H1 (cell line): Measurements from ENCODE around the gene ENPEP. TPM values are rescaled to one million over a fixed set of nuclear protein-coding genes. Genes with fewer than 3 reads are reported as not detected.

ENCODE experiments used
- BRCA1 ChIP-seq: IDR thresholded peaks from 2 replicates; pipeline ENCODE4 v1.6.1; 2012; ENCODE audit warnings: low read depth, low read length, improper control_type of control experiment
- CHD2 ChIP-seq: IDR thresholded peaks from 2 replicates; pipeline ENCODE4 v1.6.1; 2012; ENCODE audit warnings: low read length, improper control_type of control experiment
- HDAC6 ChIP-seq: IDR thresholded peaks from one replicate; pipeline ENCODE4 v1.7.1; 2012; ENCODE audit warnings: low read depth, mild to moderate bottlenecking, inconsistent platforms, low read length, moderate library complexity
- MAFK ChIP-seq: IDR thresholded peaks from 2 replicates; pipeline ENCODE4 v1.6.1; 2012; ENCODE audit warnings: low read depth, mild to moderate bottlenecking, improper control_type of control experiment, low read length
- RXRA ChIP-seq: IDR thresholded peaks from 2 replicates; pipeline ENCODE4 v1.6.1; 2011; ENCODE audit warnings: low read depth, mild to moderate bottlenecking, low read length, moderate library complexity; ENCODE audit not compliant: insufficient read depth
- TCF12 ChIP-seq: IDR thresholded peaks from 2 replicates; pipeline ENCODE4 v1.6.1; 2011; ENCODE audit warnings: low read depth, mild to moderate bottlenecking, low read length
- YY1 ChIP-seq: IDR thresholded peaks from 2 replicates; pipeline ENCODE4 v1.6.1; 2011; ENCODE audit warnings: low read depth, mild to moderate bottlenecking, low read length
- polyA plus RNA-seq, 7 experiments: library from polyadenylated mRNA; depleted of rRNA in 3 of 7; stranded (reverse) in 5 of 7; unstranded in 2 of 7; fragments of >200 nt in 5 of 7; fragments of 200-250 nt in 2 of 7; gene quantifications; 1 replicate in 5 of 7; 2 replicates in 1 of 7; 4 replicates in 1 of 7; pipeline versions ENCODE4 v1.2.1 to v1.2.3, GENCODE V29; 2011 to 2013; ENCODE audit warnings: missing spikeins in 2 of 7, mixed read lengths in 2 of 7
- total RNA-seq: library from RNA; stranded (reverse); fragmentation: NEBNext Ultra II Directional; extraction: Animal tissue kit (Norgen Biotek cat#: 25700); gene quantifications from 2 replicates; pipeline ENCODE4 v1.2.1, GENCODE V29; 2021
- TF ChIP-seq, protein P1 (sequence below): fragments of 300-600 bp; sonication (generic); IDR thresholded peaks from 2 replicates; pipeline ENCODE4 v1.7.1; 2012; ENCODE audit warnings: low read length, moderate library complexity, mild to moderate bottlenecking, inconsistent platforms; ENCODE audit not compliant: insufficient replicate concordance
- TF ChIP-seq, protein P2 (sequence below): IDR thresholded peaks from 2 replicates; pipeline ENCODE4 v1.6.1; 2012; ENCODE audit warnings: low read length, inconsistent platforms

Gene ENPEP
- total and polyA plus RNA-seq, 2 of the 8 experiments (the other 6 are each of a cell fraction or from before 2014, with no cell fraction given): 0.09 to 0.61 TPM

GRCh38 chr4:110614173-110614963, 138.4 kb downstream of the ENPEP start (continued):
- TF ChIP-seq, protein P1, sequence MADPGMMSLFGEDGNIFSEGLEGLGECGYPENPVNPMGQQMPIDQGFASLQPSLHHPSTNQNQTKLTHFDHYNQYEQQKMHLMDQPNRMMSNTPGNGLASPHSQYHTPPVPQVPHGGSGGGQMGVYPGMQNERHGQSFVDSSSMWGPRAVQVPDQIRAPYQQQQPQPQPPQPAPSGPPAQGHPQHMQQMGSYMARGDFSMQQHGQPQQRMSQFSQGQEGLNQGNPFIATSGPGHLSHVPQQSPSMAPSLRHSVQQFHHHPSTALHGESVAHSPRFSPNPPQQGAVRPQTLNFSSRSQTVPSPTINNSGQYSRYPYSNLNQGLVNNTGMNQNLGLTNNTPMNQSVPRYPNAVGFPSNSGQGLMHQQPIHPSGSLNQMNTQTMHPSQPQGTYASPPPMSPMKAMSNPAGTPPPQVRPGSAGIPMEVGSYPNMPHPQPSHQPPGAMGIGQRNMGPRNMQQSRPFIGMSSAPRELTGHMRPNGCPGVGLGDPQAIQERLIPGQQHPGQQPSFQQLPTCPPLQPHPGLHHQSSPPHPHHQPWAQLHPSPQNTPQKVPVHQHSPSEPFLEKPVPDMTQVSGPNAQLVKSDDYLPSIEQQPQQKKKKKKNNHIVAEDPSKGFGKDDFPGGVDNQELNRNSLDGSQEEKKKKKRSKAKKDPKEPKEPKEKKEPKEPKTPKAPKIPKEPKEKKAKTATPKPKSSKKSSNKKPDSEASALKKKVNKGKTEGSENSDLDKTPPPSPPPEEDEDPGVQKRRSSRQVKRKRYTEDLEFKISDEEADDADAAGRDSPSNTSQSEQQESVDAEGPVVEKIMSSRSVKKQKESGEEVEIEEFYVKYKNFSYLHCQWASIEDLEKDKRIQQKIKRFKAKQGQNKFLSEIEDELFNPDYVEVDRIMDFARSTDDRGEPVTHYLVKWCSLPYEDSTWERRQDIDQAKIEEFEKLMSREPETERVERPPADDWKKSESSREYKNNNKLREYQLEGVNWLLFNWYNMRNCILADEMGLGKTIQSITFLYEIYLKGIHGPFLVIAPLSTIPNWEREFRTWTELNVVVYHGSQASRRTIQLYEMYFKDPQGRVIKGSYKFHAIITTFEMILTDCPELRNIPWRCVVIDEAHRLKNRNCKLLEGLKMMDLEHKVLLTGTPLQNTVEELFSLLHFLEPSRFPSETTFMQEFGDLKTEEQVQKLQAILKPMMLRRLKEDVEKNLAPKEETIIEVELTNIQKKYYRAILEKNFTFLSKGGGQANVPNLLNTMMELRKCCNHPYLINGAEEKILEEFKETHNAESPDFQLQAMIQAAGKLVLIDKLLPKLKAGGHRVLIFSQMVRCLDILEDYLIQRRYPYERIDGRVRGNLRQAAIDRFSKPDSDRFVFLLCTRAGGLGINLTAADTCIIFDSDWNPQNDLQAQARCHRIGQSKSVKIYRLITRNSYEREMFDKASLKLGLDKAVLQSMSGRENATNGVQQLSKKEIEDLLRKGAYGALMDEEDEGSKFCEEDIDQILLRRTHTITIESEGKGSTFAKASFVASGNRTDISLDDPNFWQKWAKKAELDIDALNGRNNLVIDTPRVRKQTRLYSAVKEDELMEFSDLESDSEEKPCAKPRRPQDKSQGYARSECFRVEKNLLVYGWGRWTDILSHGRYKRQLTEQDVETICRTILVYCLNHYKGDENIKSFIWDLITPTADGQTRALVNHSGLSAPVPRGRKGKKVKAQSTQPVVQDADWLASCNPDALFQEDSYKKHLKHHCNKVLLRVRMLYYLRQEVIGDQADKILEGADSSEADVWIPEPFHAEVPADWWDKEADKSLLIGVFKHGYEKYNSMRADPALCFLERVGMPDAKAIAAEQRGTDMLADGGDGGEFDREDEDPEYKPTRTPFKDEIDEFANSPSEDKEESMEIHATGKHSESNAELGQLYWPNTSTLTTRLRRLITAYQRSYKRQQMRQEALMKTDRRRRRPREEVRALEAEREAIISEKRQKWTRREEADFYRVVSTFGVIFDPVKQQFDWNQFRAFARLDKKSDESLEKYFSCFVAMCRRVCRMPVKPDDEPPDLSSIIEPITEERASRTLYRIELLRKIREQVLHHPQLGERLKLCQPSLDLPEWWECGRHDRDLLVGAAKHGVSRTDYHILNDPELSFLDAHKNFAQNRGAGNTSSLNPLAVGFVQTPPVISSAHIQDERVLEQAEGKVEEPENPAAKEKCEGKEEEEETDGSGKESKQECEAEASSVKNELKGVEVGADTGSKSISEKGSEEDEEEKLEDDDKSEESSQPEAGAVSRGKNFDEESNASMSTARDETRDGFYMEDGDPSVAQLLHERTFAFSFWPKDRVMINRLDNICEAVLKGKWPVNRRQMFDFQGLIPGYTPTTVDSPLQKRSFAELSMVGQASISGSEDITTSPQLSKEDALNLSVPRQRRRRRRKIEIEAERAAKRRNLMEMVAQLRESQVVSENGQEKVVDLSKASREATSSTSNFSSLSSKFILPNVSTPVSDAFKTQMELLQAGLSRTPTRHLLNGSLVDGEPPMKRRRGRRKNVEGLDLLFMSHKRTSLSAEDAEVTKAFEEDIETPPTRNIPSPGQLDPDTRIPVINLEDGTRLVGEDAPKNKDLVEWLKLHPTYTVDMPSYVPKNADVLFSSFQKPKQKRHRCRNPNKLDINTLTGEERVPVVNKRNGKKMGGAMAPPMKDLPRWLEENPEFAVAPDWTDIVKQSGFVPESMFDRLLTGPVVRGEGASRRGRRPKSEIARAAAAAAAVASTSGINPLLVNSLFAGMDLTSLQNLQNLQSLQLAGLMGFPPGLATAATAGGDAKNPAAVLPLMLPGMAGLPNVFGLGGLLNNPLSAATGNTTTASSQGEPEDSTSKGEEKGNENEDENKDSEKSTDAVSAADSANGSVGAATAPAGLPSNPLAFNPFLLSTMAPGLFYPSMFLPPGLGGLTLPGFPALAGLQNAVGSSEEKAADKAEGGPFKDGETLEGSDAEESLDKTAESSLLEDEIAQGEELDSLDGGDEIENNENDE: peak; percentile 47
- TF ChIP-seq, protein P2, sequence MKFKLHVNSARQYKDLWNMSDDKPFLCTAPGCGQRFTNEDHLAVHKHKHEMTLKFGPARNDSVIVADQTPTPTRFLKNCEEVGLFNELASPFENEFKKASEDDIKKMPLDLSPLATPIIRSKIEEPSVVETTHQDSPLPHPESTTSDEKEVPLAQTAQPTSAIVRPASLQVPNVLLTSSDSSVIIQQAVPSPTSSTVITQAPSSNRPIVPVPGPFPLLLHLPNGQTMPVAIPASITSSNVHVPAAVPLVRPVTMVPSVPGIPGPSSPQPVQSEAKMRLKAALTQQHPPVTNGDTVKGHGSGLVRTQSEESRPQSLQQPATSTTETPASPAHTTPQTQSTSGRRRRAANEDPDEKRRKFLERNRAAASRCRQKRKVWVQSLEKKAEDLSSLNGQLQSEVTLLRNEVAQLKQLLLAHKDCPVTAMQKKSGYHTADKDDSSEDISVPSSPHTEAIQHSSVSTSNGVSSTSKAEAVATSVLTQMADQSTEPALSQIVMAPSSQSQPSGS: no peak
- TF ChIP-seq RXRA (no peak), BRCA1 (no peak), HDAC6 (no peak), TCF12 (0 out of 2 replicates have a peak, but pooled peaks have one; percentile 3), MAFK (no peak), YY1 (no peak), CHD2 (no peak)
